HuH-7.5 (cell line): ENCODE data around the gene ARHGAP18.
A peak's percentile ranks its signal among the peaks of the same experiment; 100 is the strongest.
"Not testable (repeated sequence)": the region's sequence is repeated elsewhere in the genome, so short reads cannot be mapped to it uniquely, and the experiment has no call there.

Experiments
- DNase-seq: peaks from one replicate; pipeline ENCODE4 v3.0.0; 2011; ENCODE audit warnings: low spot score

The ARHGAP18 gene

DNA sequence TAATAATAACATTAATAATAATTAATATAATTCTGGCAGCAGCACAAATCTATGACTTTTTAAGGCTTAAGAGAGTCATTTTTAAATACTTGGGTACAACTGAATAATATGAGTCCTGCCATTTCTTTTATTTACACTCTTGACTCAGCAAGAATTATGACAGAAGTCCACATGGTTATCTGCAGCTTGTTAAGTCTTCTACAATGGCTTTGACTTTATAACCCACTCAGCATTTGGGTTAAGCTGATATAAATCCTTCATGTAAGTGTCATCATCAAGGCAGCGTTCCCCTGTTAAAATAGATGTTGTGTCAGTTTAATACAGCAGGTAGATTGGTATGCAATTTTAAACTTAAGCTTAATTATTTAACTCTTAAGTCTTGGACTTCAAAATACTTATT lies 131.7 kb downstream of the ARHGAP18 start:
- DNase-seq, result no peak

DNA sequence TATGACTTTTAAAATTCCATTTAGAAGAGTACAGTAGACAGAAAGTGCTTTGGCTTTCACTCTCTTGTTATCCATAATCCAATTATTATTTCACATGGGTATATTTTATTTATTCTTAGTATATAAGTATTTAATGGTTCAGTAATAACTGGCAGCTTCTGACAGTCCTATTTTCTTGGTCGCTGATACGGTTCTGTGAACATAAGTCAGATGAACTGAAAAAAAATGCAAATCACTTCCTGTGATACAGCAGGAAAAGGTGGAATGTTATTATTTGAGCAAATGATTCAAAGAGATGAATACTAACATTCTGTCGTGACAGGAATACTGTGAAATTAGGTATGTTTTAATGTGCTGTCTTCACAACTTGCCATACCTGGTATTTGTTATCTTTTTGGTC lies 132.3 kb downstream of the ARHGAP18 start:
- DNase-seq, result no peak

DNA sequence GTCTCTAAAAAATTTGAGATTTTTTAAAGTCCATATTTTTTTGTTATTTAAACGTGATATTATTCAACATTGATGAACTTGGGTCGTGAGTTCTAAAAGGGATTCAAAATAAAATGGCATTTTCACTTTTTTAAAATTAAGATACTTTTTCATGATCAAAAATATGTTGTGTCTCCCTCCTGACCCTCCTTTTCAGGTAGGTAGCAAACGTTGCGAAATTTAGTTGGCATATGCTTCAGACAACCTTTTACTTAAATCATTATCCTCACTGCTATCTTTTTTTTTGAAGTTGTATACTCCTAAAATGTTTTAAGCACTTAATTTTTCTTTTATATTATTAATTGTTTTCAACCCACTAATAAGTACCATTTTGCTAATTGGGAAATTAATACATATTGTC lies 133.5 kb downstream of the ARHGAP18 start:
- DNase-seq, result no peak

DNA sequence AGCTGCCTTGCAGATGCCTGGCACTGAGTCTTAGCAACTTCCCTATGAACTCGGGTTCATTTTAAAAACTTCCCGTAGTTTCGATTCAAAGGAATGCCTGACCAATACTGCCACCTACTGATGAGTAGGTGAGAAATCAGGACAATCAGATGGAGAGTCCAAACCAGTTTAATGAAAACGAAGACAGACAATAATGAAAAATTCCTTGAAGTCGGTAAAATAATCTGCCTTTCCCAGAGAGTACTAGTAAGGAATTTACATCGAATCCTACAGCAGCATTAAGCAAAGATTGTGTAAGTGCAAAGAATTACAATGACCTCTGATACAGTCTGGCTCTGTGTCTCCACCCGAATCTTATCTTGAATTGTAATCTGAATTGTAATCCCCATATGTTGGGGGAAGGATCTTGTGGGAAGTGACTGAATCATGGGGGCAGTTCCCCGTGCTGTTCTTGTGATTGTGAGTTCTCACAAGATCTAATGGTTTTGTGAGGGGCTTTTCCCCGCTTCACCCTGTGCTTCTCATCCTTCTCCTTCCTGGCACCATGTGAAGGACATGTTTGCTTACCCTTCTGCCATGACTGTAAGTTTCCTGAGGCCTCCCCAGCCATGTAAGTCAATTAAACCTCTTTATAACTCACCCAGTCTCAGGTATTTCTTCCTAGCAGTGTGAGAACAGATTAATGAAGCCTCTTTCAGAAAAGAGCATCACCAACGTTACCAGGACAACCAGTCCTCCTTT lies 134.4 kb downstream of the ARHGAP18 start:
- peak; percentile 11 for DNase-seq

DNA sequence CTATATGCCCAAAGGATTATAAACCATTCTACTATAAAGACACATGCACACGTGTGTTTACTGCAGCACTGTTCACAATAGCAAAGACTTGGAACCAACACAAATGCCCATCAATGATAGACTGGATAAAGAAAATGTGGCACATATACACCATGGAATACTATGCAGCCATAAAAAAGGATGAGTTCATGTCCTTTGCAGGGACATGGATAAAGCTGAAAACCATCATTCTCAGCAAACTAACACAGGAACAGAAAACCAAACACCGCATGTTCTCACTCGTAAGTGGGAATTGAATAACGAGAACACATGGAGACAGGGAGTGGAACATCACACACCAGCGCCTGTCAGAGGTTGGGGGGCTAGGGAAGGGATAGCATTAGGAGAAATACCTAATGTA lies 135.4 kb downstream of the ARHGAP18 start:
- not testable (repeated sequence) for DNase-seq

DNA sequence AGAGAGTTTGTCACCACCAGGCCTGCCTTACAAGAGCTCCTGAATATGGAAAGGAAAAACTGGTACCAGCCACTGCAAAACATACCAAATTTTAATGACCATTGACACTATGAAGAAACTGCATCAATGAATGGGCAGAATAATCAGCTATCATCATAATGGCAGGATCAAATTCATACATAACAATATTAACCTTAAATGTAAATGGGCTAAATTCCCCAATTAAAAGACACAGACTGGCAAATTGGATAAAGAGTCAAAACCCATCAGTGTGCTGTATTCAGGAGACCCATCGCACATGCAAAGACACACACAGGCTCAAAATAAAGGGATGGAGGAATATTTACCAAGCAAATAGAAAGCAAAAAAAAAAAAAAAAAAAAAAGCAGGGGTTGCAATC lies 139.0 kb downstream of the ARHGAP18 start:
- not testable (repeated sequence) for DNase-seq

DNA sequence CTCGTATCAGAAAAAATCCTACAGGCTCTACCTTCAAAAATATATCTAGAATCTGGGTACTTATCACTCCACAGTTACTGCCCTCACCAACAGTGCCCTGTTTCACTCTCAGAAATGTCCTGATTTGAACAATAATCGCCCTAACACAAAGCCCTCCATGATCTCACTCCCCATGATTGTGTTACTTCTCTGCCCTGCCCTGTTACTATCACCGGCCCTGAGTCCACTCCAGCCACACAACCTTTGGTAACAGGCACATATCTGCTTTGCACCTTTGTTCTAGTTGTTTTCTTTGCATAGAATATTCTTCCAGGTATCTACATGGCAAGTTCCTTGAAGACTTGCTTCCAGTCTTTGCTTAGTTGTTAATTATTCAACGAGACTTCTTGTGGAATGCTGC lies 142.0 kb downstream of the ARHGAP18 start:
- DNase-seq, result no peak

DNA sequence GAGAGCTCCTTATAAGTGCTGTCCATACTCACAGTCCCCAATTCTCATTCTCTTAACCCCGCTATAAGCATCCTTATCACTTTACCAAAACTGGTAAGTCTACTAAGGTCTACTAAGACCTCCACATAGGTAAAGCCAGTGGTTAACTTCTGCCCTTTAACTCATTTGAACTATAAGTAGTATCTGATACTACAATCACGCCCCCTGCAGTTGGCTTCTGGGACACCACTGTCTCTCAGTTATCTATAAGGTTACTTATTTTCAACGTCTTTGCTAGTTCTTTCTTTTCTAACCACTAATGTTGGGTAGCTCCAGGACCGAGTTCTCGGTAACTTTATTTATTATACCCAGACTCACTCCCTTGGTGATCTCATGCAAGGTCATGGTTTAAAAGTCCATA lies 142.6 kb downstream of the ARHGAP18 start:
- no peak for DNase-seq

DNA sequence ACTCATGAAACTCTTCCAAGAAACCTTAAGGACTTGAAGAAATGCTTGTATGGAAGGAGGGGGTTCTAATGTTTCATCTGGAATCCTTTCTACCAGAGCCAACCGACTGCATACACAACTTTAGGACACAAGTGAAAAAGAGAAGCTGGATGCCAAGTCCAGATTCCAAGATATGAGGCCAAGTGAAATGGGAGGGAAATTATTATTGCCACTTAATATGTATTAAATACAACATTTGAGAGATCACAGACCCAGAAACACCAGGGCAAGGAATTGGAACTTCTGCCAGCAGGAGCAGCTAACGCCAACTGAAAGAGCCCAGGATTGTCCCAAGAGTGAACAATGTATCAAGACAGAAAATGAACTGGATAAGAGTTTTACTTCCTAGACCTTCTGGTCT lies 144.2 kb downstream of the ARHGAP18 start:
- no peak for DNase-seq

DNA sequence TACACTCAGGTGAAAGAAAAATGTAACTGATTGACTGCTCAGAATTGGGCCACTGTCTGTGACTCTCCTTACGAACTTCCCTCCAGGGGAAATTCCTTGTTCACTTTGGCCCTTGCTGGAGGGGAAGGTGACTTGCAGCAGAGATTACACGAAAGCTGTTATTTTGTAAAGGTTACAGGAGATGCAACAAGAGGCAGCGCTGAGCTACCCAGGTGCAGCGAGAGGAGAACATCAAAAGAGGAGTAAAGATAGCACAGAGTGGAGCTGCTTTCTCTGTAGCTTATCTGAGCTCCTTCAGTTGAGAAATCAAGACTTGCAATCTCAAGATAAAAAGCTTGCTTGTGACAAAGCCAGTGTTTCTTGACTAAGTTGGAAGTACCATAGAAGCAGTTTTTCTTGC lies 144.6 kb downstream of the ARHGAP18 start:
- no peak for DNase-seq

DNA sequence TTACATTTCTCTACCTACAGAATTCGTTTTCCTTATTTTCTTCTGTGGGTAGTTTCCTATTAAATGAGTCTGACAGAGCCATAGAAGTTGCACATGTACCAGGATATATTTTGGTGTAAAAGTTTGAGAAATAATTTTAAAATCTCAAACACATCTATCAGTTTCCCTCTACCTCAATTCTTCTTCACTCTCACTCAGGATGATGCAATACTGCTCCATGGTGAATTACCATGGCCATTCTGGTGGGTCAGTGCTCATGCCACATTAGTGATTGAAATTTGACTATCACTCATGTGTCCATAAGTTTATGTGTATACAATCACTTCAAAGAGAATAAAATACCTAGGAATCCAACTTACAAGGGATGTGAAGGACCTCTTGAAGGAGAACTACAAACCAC lies 151.7 kb downstream of the ARHGAP18 start:
- DNase-seq, result no peak

DNA sequence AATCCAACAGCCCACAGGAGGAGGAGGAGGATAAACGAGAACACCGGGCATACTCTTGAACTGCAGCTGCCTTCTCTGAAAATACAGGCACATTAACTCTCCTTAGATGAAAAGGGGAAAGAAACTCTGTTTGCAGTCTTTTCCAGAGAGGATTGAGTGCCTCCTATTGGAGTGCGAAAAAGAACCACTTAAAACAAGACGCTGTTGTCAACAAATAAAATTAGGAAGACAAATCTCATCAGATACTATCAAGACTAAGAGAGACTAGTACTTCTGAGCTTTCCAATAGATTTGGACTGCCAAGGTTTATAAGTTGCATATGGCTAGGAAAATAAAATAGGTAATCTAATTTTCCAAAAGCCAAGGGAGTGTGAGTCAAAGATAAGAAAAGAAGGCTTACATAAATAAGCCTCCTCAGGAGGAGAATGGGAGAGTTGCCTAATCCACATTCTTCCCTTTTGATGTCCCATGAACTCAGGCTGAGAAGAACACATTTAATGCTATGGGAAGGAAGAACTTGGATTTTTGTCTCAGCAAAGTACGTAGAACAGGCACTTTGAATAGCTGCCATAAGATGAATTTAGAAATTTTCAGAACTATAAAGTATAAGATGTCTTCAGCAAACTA lies 154.7 kb downstream of the ARHGAP18 start:
- DNase-seq, result no peak

DNA sequence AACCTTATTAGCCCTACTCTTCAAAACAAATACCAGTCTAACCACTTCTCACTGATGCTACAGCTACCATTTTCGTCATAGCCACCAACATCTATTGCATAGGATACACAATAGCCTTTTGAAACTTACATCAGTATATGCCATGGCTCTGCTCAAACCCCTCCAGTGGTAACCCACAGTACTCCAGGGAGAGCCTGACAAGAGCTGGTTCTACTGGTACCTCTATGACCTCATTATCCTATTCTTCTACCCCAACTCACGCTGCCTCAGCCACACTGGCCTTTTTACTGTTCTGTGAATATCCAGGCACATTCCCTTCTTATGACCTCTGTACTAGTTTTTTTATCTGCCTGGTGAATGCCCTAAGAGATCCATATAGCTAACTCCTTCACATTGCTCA lies 157.6 kb downstream of the ARHGAP18 start:
- DNase-seq, result no peak

DNA sequence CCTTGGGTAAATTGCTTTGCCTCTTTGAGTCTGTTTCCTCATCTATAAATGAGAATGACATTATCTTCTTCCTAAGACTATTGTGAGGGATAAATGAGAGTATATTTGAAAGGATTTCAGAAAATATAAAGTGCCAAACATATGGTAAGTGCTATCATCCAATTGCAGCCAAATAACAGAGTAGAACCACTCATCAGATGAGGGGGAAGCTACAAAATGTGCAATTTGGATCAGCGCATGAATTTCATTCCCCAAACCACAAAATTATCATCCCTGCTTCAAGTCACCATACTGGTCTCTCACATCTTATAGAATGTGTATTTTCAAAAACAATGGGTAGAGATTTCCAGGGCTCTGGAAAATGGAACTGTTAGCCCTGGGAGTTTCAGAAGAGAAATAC lies 158.5 kb downstream of the ARHGAP18 start:
- no peak for DNase-seq

DNA sequence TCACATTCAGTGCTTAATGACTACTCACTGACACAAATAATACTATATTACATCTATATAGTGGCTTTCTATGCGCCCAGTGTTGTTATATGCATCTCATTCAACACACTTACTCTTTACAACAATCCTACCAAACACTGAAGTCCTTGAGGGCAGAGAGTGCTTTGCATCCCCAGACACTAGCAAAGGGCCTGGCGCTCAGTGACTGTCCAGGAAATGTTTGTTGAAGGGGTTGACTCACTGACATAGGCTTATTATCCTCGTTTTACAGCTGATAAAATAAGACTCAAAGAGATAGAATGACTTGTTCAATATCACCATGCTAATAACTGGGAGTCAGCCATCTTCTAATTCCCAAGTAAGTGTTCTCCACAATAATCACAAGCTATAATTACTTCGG lies 163.3 kb downstream of the ARHGAP18 start:
- DNase-seq, result no peak

DNA sequence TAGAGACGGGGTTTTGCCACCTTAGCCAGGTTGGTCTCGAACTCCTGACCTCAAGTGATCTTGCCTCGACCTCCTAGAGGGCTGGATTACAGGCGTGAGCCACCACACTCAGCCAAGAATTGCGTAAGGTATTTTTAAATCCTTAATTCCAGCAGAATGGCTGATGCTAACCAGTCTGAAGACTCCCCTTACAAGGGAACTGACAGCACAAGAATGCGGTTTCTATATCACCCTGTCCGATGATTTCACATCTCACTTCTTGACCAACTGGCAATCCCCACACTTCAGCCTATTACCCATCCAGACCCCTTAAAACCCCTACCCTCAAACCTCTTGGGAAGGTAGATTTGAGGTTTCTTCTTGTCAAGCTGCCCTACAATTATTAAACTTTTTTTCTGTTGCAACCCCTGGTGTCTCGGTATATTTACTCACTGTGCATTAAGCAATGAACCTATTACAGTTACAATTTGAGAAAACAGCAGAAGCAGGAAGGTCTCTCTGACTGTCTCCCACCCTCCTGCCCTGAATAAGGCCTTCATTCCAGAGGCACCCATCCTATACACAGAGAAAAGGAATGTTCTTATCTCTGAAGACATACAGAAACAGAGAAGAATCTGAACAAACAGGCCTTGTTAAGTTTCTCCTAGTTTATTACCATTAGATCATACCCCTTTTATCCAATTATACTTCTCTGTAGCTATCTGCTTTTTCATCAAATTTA lies 164.9 kb downstream of the ARHGAP18 start:
- no peak for DNase-seq

DNA sequence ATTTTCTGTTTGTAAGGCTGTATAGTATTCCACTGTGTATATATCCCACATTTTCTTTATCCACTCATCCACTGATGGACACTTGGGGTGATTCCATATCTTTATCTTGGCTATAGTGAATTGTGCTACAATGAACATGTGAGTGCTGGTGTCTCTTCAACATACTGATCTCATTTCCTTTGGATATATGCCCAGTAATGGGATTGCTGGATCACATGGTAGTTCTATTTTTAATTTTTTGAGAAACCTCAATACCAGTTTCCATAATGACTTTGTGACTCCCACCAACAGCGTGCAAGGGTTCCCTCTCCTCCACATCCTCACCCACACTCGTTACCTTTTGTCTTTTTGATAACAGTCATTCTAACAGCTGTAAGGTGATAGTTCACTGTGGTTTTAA lies 166.0 kb downstream of the ARHGAP18 start:
- DNase-seq, result no peak

DNA sequence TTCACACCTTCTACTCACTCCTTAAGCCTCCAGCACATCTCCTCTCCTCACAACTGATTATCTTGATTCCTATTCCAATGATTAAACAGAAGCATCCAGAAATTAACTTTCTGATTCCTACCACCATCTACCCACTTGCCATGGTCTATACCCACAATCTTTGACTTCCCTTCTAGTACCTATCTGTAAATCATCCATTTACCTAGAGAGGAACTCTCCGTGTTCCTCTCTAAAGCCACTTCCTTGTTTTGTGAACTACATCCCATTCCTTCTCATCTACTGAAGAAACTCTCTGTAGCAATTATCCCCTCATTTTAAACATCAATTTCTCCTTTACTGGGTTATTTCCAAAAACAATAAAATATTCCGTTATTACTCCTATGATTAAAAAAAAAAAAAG lies 167.3 kb downstream of the ARHGAP18 start:
- DNase-seq, result no peak

DNA sequence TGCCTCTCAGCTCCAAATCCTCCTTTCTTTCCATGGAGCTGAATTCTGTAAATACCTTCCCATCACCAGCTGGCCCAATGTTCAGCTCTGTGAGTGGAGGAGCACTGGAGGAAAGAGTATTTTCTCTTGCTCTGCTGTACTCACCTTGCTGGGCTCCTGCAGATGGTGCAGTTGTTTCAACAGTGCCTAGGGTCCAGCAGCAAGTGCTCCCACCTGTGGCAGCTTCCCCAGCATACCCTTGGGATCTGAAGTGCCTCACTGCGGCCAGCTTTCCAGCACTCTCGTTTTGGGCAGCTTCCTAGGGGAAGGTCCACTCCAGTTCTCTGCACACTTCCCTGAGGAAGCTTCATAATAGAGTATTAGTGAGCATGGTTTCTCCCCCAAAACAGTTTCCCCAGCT lies 170.9 kb downstream of the ARHGAP18 start:
- no peak for DNase-seq

DNA sequence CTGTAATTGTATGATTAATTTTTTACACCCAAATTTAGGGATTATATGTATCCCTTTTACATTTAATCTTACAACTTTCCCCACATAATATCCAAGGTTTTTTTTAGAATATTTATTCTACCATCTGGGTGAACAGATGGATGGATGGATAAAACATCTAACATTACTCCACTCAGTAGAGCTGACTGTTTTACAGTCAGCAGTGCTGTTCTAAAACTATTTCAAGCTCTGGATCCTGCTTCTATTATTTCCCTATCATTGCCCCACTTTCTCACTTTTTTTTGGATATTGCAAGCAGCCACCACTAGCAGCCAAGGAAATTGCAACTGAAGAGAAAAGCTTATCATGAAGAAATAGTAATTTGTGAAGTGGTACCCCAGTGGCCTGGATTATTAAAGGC lies 173.7 kb downstream of the ARHGAP18 start:
- DNase-seq, result no peak

DNA sequence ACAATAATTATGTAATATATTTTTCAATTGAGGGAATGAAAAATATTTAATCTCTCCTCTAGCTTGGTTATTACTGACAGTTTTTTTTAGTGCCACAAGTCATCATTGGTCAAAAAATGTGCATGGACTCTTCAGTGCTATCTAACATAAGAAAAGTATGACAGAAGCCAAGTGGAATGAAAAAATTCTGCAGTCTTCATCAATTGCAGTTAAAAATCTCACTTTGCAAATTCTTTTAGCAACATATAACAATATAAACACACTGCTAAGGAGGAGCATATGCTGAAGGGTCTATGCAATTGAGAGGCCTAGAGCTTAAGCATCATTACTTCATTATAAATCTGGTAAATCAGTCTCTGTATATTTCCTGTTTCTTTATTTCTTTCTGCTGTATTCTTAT lies 175.1 kb downstream of the ARHGAP18 start:
- no peak for DNase-seq
